Right atrium auricular region (tissue), 2 donors: ENCODE results near the gene GOSR2. TPM values are rescaled to one million over a fixed set of nuclear protein-coding genes. Genes with fewer than 3 reads are reported as not detected.

Experiments
- DNase-seq: peaks from one replicate; pipeline ENCODE4 v3.0.0-alpha.2; 2019; ENCODE audit warnings: low spot score
- H3K27ac ChIP-seq, 2 donors: fragments of 200-600 bp; sonication (generic); 1 replicate in 1 of 2; 2 replicates in 1 of 2; pipeline ENCODE4 v1.5.1; 2016 to 2019
- H3K27me3 ChIP-seq, 2 donors: fragments of 200-600 bp; sonication (generic); one replicate each; pipeline versions ENCODE4 v1.5.1 to v1.6.0; 2017 to 2019
- H3K36me3 ChIP-seq: fragments of 200-600 bp; sonication (generic); one replicate; pipeline ENCODE4 v1.5.1; 2016
- H3K4me1 ChIP-seq, 2 donors: fragments of 200-600 bp; sonication (generic); one replicate each; pipeline versions ENCODE4 v1.5.1 to v1.6.0; 2017 to 2019
- H3K4me3 ChIP-seq, 2 donors: fragments of 200-600 bp; sonication (generic); 1 replicate in 1 of 2; 2 replicates in 1 of 2; pipeline ENCODE4 v1.5.1; 2017 to 2019; ENCODE audit warnings: mild to moderate bottlenecking in 1 of 2, moderate library complexity in 1 of 2
- H3K9me3 ChIP-seq, 2 donors: fragments of 200-600 bp; sonication (generic); one replicate each; pipeline ENCODE4 v1.5.1; 2019
- CTCF ChIP-seq, 2 donors: fragments of 200-600 bp; sonication (generic); IDR thresholded peaks; one replicate each; pipeline ENCODE4 v1.5.1; 2019; ENCODE audit warnings: antibody characterized with exemption in 2 of 2
- total RNA-seq, 2 donors: library from RNA; depleted of rRNA; stranded (reverse); fragments of >200 nt; gene quantifications; one replicate each; pipeline ENCODE4 v1.1.0, GENCODE V29; 2016

GOSR2 gene
- total RNA-seq, 2 donors from 2014 or later, result 35.9 to 38.6 TPM

GRCh38 chr17:46962374-46962790 is 39.4 kb downstream of the GOSR2 start:
- DNase-seq, result no peak
- H3K36me3 ChIP-seq, result no peaks in the 10 kb centered on the region
- H3K9me3 ChIP-seq, result no peaks in the 10 kb centered on the region
- no peak for TF ChIP-seq CTCF (IDR thresholded peaks at IDR 0.05)
- H3K27ac ChIP-seq, result no peak overlapping the region
- H3K4me3 ChIP-seq, result no peak overlapping the region
- H3K27me3 ChIP-seq, result no peaks in the 10 kb centered on the region
- H3K4me1 ChIP-seq, result no peaks in the 10 kb centered on the region

GRCh38 chr17:46963571-46963970 is 40.6 kb downstream of the GOSR2 start:
- Histone ChIP-seq H3K9me3 (no peaks in the 10 kb centered on the region), H3K27ac (no peak overlapping the region), H3K4me3 (no peak overlapping the region), H3K36me3 (no peaks in the 10 kb centered on the region), H3K4me1 (no peaks in the 10 kb centered on the region), H3K27me3 (no peaks in the 10 kb centered on the region)
- DNase-seq, result no peak
- TF ChIP-seq CTCF (IDR thresholded peaks at IDR 0.05), result no peak

GRCh38 chr17:46964315-46965265 is 41.6 kb downstream of the GOSR2 start:
- H3K36me3 ChIP-seq, result no peaks in the 10 kb centered on the region
- no peaks in the 10 kb centered on the region for H3K9me3 ChIP-seq
- H3K27ac ChIP-seq, result no peak overlapping the region
- H3K4me1 ChIP-seq, result no peaks in the 10 kb centered on the region
- H3K27me3 ChIP-seq, result no peaks in the 10 kb centered on the region
- DNase-seq, result no peak
- H3K4me3 ChIP-seq, result no peak overlapping the region
- no peak for TF ChIP-seq CTCF (IDR thresholded peaks at IDR 0.05)

- Histone ChIP-seq H3K9me3 (no peaks in the 10 kb centered on the region), H3K4me1 (no peaks in the 10 kb centered on the region), H3K27me3 (no peaks in the 10 kb centered on the region), H3K4me3 (no peak overlapping the region), H3K36me3 (no peaks in the 10 kb centered on the region), H3K27ac (no peak overlapping the region)
- no peak for TF ChIP-seq CTCF (IDR thresholded peaks at IDR 0.05)
- no peak for DNase-seq
These were observed 45.4 kb downstream of the GOSR2 start for GRCh38 chr17:46968224-46968834.

GRCh38 chr17:46968896-46969295 is 45.9 kb downstream of the GOSR2 start:
- Histone ChIP-seq H3K27ac (no peak overlapping the region), H3K9me3 (no peaks in the 10 kb centered on the region), H3K4me3 (no peak overlapping the region), H3K4me1 (no peaks in the 10 kb centered on the region), H3K27me3 (no peaks in the 10 kb centered on the region), H3K36me3 (no peaks in the 10 kb centered on the region)
- no peak for DNase-seq
- TF ChIP-seq CTCF (IDR thresholded peaks at IDR 0.05), result no peak
